BJ (cell line): ENCODE measurements around the gene EFCAB6. TPM values are rescaled to one million over a fixed set of nuclear protein-coding genes. Genes with fewer than 3 reads are reported as not detected.

Experiments
- CTCF ChIA-PET: fragments of 350-600 bp; formaldehyde crosslinking; extraction: SDS; loops from one replicate; lab custom pipeline; 2021; ENCODE audit warnings: antibody characterized with exemption, inconsistent platforms; lab: Yijun Ruan, JAX
- POLR2A ChIA-PET: fragments of 300-600 bp; sonication (Branson Sonifier 250); formaldehyde crosslinking; extraction: SDS; loops from one replicate; lab custom pipeline; 2021; ENCODE audit warnings: antibody characterized with exemption; lab: Charles Lee
- DNase-seq: peaks from one replicate; pipeline ENCODE4 v3.0.0-alpha.2; 2011; ENCODE audit warnings: low read depth
- H3K27me3 ChIP-seq: 2 replicates; pipeline ENCODE4 v1.6.0; 2011; ENCODE audit warnings: low read length; ENCODE audit not compliant: control insufficient read depth, insufficient read depth
- H3K36me3 ChIP-seq: 2 replicates; pipeline ENCODE4 v1.5.1; 2011; ENCODE audit warnings: low read length; ENCODE audit not compliant: control insufficient read depth, insufficient read depth
- H3K4me3 ChIP-seq: 2 replicates; pipeline ENCODE4 v1.5.1; 2011; ENCODE audit warnings: low read depth, mild to moderate bottlenecking, control low read depth, low read length
- CTCF ChIP-seq: IDR thresholded peaks from 2 replicates; pipeline ENCODE4 v1.5.1; 2011; ENCODE audit warnings: low read depth, mild to moderate bottlenecking, control low read depth, inconsistent platforms, low read length, moderate library complexity; ENCODE audit not compliant: insufficient read depth
- polyA plus RNA-seq: library from polyadenylated mRNA; depleted of rRNA; stranded (reverse); fragments of >200 nt; gene quantifications from 2 replicates; pipeline ENCODE4 v1.2.3, GENCODE V29; 2011

EFCAB6 gene
- polyA plus RNA-seq, 1 experiment = 0.75 TPM

- POLR2A ChIA-PET = no interaction called here
- CTCF ChIA-PET = no interaction called here
- H3K36me3 ChIP-seq = no peaks in the 10 kb centered on the region
- no peaks in the 10 kb centered on the region for H3K27me3 ChIP-seq
- H3K4me3 ChIP-seq = no peak overlapping the region
- TF ChIP-seq CTCF = no peak
- no peak for DNase-seq
Measured at GRCh38 chr22:43654271-43654670, 157.8 kb downstream of the EFCAB6 start.

- Histone ChIP-seq H3K27me3 (no peaks in the 10 kb centered on the region), H3K4me3 (no peak overlapping the region), H3K36me3 (no peaks in the 10 kb centered on the region)
- no peak for TF ChIP-seq CTCF
- ChIA-PET POLR2A (no interaction called here), CTCF (no interaction called here)
- no peak for DNase-seq
Measured at GRCh38 chr22:43652845-43653244, 159.3 kb downstream of the EFCAB6 start.

- TF ChIP-seq CTCF = no peak
- ChIA-PET CTCF (no interaction called here), POLR2A (no interaction called here)
- DNase-seq = no peak
- H3K36me3 ChIP-seq = no peaks in the 10 kb centered on the region
- H3K4me3 ChIP-seq = no peak overlapping the region
- H3K27me3 ChIP-seq = no peaks in the 10 kb centered on the region
Measured at GRCh38 chr22:43643387-43643786, 168.7 kb downstream of the EFCAB6 start.

GRCh38 chr22:43642319-43643206, 169.5 kb downstream of the EFCAB6 start:
- DNase-seq = no peak
- ChIA-PET CTCF (no interaction called here), POLR2A (no interaction called here)
- H3K27me3 ChIP-seq = no peaks in the 10 kb centered on the region
- no peak for TF ChIP-seq CTCF
- H3K36me3 ChIP-seq = no peaks in the 10 kb centered on the region
- H3K4me3 ChIP-seq = no peak overlapping the region

GRCh38 chr22:43639228-43639948, 172.7 kb downstream of the EFCAB6 start:
- POLR2A ChIA-PET = no interaction called here
- CTCF ChIA-PET = no interaction called here
- no peak overlapping the region for H3K4me3 ChIP-seq
- no peaks in the 10 kb centered on the region for H3K27me3 ChIP-seq
- no peak for DNase-seq
- no peak for TF ChIP-seq CTCF
- no peaks in the 10 kb centered on the region for H3K36me3 ChIP-seq
